ENCODE data around the gene MYH10.

MYH10 gene

DNA sequence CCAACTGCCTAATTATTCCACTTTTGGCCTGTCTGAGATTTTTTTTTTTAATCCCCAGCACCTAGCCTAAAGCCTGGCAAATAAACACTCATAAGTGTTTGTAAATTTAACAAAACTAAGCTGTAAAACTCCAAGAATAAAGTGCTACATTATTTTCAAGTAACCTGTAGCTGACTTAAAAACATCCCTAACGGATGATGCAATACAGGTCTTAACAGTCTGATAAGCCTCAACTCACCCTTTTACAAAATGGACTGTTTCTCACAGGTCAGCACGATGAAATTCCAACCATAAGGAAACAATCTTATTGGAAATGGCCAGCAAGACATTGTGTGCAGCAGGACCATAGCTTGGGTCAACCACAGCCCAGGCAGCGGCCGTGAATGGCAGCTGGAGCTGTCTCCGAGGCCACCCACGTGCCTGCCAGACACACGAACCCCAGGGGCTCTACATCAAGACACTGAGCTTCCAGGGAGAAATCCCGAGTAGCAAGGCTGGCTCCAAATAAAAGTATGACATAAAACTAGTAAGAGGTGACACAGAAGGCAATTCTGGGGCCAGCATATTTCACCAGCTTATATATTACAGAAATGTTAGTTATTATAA, 135.9 kb downstream of the MYH10 start:
- DNase-seq (ENCODE audit: low spot score) = no peak

- no peak for DNase-seq (ENCODE audit: low spot score)
Observed at GRCh38 chr17:8494021-8494420, 136.5 kb downstream of the MYH10 start.

DNA sequence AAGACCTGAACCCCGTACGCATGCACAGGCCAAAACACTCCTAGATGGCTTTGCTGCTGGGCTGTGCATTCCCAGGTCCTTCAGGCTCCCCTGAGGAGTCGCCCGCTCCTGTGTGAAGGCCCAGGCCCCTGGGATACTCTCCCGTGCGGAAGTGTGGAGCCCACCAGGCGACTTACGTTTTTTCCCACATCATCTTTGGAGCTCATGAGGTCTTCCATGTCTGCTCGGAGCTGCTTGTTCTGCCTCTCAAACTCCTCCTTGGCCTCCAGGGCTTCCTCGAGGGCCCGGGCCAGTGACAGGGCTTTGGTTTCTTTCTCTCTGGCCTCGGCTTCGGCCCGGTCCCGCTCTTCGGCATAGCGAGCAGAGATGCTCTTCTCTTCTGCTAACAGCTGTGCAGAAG, 138.4 kb downstream of the MYH10 start:
- no peak for DNase-seq (ENCODE audit: low spot score)

- no peak for DNase-seq (ENCODE audit: low spot score)
Observed at GRCh38 chr17:8490256-8491023, 140.1 kb downstream of the MYH10 start.

- no peak for DNase-seq (ENCODE audit: low spot score)
Observed at GRCh38 chr17:8489841-8490240, 140.7 kb downstream of the MYH10 start.

GRCh38 chr17:8488901-8489300, 141.6 kb downstream of the MYH10 start:
- peak; percentile 24 for DNase-seq (ENCODE audit: low spot score)

- DNase-seq (ENCODE audit: low spot score) = no peak
Observed at GRCh38 chr17:8488491-8488890, 142.0 kb downstream of the MYH10 start.

GRCh38 chr17:8487743-8488142, 142.8 kb downstream of the MYH10 start:
- DNase-seq (ENCODE audit: low spot score) = no peak

DNA sequence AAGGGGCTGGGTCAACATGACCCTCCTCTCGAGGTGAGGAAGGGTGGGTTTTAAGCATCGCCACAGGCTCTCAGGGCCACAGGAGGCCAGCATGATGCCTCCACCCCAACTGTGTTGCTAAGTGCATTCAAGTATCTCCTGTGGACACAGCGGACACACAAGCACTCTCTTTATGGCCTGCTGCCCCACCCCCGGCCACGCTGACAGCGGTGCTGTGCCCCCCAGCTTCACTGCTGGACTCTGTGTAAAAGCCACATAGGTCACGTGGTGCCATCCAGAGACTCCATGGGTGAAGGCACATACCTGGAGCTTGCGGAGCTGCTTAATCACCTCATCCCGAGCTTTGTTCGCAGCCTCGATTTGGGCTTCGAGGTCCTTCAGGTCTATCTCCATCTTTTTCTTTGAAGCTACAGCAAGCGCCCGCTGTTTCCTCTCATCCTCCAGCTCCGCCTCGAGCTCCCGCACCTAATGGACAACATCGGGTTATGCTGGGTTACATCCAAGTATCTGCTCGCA, 143.3 kb downstream of the MYH10 start:
- DNase-seq (ENCODE audit: low spot score) = no peak

DNA sequence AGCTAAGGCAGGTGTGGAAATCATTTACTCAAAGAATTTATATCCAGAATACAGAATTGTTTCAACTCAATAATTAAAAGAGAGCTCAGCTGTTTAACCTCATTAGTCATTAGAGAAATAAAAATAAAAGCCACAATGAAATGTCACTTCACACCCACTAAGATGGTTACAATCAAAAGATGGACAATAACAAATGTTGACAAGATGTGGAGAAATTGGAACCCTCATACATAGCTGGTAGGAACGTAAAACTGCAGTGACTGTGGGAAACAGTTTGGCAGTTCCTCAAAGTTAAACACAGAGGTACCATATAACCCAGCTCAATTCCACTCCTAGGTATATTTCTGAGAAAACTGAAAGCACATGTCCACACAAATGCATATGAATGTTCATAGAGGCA, 145.0 kb downstream of the MYH10 start:
- no peak for DNase-seq (ENCODE audit: low spot score)

DNA sequence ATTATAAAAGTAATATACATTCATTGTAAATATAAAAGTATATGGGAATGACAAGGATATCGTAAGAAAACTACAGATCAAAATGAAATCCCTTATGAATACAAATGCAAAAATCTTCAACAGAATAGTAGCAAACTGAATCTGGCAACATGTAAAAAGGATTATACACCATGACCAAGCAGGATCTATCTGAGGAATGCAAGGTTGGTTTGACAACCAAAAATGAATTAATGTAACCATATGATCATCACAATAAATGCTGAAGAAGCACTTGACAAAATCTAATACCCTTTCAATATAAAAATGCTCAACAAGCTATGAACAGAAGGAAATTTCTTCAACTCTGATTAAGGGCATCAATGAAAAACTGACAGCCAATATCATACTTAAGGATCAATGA, 146.1 kb downstream of the MYH10 start:
- no peak for DNase-seq (ENCODE audit: low spot score)

DNA sequence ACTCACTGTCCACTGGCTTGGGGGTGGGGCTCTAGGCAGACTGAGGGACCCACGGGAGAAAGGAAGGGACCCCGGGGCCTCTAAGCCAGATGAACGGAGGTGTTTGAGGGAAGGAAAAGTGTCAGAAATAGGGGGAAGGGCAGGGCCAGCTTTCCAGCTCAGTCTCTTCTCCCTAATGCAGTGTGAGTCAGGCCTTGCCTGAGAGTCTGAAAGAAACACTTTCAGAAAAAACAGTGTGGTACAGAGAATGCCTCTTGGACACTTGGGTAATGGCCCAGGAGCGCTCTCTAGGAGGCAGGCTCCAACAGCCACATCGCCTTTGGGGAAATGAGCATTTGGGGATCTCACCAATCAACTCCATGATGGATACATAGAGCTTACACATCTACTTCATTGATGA, 148.0 kb downstream of the MYH10 start:
- DNase-seq (ENCODE audit: low spot score) = no peak

- DNase-seq (ENCODE audit: low spot score) = no peak
Observed at GRCh38 chr17:8481703-8482102, 148.8 kb downstream of the MYH10 start.

- no peak for DNase-seq (ENCODE audit: low spot score)
Observed at GRCh38 chr17:8481089-8481488, 149.4 kb downstream of the MYH10 start.

- no peak for DNase-seq (ENCODE audit: low spot score)
Observed at GRCh38 chr17:8480011-8480976, 150.2 kb downstream of the MYH10 start.

DNA sequence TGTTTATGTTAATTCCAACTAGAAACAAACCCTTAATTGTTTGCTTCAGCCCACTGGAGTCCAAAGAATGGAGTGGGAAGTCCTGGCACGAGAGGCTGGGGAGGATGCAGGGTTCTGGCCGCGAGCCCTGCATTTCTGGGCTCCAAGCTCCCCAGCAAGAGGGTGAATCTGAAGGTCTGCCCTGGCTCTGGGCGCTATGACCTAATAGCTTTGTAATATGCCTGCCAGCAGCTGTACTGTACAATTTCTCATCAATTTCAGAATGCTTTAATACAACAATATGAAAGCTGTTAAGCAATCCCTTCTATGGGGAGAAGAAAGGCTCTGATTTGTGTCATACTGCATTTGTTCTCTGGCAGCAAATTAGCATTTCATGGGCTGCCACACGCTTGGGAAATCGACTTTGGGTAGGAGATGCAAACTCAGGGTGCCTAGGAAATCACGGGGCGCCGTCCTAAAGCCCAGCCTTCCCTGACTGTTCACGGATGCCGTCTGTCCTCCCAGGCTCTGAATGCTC, 151.0 kb downstream of the MYH10 start:
- DNase-seq (ENCODE audit: low spot score) = no peak

- DNase-seq (ENCODE audit: low spot score) = no peak
Observed at GRCh38 chr17:8477715-8478441, 152.6 kb downstream of the MYH10 start.

- DNase-seq (ENCODE audit: low spot score) = no peak
Observed at GRCh38 chr17:8477171-8477570, 153.4 kb downstream of the MYH10 start.

- no peak for DNase-seq (ENCODE audit: low spot score)
Observed at GRCh38 chr17:8476741-8477140, 153.8 kb downstream of the MYH10 start.

GRCh38 chr17:8475781-8476180, 154.7 kb downstream of the MYH10 start:
- DNase-seq (ENCODE audit: low spot score) = no peak

- DNase-seq (ENCODE audit: low spot score) = no peak
Observed at GRCh38 chr17:8475227-8475626, 155.3 kb downstream of the MYH10 start.

DNA sequence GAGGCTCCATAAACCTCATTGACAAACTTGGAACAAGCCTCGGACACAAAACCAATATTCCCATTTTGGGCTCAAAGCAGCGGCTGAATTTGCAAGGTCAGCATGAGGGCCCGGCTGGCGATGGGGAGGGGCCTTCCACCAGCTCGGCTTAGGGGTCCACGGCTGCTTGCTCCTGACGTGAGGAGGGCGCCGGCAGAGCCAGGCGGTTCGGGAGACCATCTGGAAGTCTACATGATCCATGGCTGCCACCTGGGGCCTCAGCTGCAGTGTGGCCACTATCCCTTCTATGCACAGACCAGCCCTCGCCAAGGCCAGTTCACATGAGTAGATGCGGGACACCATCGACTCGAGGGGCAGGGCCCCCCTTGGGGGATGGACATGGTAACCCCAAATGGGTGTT, 155.7 kb downstream of the MYH10 start:
- no peak for DNase-seq (ENCODE audit: low spot score)
